GM18951 (cell line): ENCODE data around the gene MRGPRX3.

ENCODE experiments used
- POLR2A ChIP-seq: IDR thresholded peaks from 4 replicates; pipeline ENCODE4 v1.6.1; 2011; ENCODE audit warnings: mild to moderate bottlenecking; ENCODE audit not compliant: insufficient read length, insufficient read depth; ENCODE audit errors: extremely low read depth
- in situ Hi-C: fragments of 300-500 bp; cut with MboI; formaldehyde crosslinking; loops from one replicate; pipeline ENCODE4 v1.12.0; 2022; ENCODE audit warnings: low sequenced_read_pairs, mixed read lengths, inconsistent platforms; ENCODE audit not compliant: unreplicated experiment

The MRGPRX3 gene

DNA sequence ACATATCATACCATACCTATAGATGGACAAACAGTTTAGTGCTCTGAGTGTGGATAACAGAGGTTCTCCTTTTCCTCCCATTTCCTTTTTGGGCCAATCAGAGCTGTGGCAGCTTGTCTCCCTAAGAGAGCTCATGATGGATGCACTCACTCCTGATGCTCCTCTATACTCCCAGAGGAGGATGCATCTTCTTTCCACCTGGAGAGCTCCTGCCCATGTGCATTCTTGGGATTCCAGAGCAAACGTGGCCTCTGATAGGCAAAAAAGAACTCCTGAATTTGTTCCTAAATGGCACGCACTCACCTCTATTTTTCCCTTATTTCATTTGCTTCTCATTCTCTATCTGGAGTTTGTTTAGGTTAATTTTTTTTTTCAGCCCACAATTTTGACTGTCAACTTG, 2.9 kb downstream of the MRGPRX3 start:
- in situ Hi-C loops, result no loop called here
- no peak for TF ChIP-seq POLR2A

DNA sequence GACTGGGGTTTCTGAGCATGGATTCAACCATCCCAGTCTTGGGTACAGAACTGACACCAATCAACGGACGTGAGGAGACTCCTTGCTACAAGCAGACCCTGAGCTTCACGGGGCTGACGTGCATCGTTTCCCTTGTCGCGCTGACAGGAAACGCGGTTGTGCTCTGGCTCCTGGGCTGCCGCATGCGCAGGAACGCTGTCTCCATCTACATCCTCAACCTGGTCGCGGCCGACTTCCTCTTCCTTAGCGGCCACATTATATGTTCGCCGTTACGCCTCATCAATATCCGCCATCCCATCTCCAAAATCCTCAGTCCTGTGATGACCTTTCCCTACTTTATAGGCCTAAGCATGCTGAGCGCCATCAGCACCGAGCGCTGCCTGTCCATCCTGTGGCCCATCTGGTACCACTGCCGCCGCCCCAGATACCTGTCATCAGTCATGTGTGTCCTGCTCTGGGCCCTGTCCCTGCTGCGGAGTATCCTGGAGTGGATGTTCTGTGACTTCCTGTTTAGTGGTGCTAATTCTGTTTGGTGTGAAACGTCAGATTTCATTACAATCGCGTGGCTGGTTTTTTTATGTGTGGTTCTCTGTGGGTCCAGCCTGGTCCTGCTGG, 4.9 kb downstream of the MRGPRX3 start:
- TF ChIP-seq POLR2A, result no peak

DNA sequence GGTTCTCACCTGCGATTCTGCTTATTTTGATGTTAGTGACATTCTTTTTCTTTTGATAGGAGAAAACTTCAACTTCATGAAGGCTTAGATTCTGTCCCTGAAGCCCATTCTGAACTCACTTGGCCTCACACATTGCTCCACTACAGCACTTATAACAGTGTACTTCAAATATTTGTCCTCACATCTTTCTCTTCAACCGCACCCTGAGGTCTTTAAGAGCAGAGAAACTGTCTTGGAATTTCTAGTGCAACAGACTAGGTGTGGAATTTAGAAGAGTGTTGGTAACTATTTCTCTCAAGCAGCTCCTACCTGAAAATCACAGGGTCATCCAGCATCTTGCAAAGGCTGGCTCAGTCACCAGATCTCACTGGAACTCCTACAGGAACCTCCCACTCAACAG, 7.8 kb downstream of the MRGPRX3 start:
- in situ Hi-C loops, result no loop called here
- no peak for TF ChIP-seq POLR2A

More for the DNA sequence above, 4.9 kb downstream of the MRGPRX3 start:
- in situ Hi-C loops, result no loop called here

DNA sequence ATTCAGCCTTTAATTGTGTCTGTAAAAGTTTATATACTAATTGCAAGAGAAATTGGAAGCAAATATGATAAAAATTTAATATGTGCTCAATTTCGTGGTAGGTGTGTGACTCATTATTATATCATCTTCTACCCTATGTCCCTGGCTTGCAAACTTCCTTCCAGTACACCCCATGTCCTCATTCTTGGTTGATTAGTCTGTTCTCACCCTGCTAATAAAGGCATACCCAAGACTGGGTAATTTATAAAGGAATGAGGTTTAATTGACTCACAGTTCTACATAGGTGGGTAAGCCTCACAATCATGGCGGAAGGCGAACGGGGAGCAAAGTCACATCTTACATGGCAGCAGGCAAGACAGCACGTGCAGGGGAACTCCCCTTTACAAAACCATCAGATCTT, 11.9 kb downstream of the MRGPRX3 start:
- no peak for TF ChIP-seq POLR2A
- in situ Hi-C loops, result no loop called here

DNA sequence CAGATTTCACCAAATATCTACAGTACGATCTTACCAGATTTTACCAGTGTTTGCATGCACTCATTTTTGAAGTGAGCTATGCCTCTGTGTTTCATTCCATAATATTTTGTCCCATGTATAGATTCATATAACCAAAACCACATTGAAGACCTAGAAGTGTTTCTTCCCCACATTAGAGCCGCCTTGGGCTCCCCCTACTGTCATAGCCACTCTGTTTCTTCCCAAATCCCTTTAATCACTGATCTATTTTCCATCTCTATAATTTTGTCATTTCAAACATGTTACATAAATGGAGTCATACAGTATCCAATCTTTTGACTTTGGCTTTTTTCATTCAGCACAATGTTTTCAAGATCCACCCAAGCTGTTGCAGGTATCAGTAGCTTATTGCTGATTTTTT, 12.7 kb downstream of the MRGPRX3 start:
- in situ Hi-C loops, result no loop called here
- no peak for TF ChIP-seq POLR2A

DNA sequence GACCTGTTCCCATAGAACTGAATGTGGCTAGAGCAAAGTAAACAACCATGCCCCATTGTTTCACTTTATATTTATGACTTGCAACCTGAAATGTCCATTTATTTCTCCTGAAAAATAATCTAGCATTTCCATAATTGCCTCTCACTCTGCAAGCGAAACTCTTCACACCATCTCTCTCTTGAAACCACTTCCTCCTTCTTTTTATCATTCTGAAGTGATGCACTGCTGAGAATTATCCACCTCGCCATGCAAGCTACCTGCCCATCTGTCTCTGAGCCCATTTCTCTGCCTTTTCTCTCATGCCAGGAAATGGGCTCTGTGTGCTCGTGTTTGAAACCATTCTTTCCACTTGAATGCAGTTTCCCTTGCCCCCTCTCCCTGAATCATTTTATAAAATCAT, 13.5 kb downstream of the MRGPRX3 start:
- TF ChIP-seq POLR2A, result no peak
- in situ Hi-C loops, result no loop called here

DNA sequence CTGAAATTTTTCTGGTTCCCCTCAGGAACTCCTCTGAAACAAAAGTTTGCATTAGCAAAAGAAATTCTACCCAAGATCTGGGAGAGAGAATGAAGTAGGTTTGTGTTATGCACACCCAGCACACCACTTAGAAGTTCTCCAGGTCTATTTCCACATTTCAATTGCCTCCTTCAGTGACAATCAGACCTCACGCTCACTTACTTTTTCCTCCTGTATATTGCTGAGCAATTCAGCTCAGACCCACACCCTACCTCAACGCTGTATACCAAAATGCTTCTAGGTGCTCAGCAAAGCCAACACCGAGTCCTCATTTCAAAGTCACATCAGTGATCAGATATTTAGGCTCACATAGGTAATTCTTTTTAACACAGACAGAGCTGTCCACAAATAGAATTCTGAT, 19.2 kb downstream of the MRGPRX3 start:
- TF ChIP-seq POLR2A, result no peak

DNA sequence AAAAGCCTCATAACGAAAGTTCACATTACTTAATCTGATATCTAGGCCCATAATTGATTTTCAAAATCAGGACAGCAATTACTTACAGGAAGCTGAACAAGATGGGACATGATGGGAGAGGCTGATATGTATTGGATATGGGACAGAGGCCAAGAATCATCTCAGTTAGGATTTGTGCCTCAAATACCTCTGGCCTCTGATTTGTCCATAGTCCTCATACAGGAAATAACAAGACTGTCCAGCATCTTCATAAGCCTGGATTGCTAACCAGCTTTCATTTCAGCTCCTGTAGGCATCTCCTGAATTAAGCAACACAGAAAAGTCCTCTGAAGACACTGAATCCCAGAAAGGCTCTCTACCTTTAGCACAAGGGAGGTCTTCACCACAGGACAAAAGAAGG, 36.0 kb downstream of the MRGPRX3 start:
- in situ Hi-C loops, result no loop called here
- no peak for TF ChIP-seq POLR2A

More for the DNA sequence above, 19.2 kb downstream of the MRGPRX3 start:
- in situ Hi-C loops, result no loop called here

DNA sequence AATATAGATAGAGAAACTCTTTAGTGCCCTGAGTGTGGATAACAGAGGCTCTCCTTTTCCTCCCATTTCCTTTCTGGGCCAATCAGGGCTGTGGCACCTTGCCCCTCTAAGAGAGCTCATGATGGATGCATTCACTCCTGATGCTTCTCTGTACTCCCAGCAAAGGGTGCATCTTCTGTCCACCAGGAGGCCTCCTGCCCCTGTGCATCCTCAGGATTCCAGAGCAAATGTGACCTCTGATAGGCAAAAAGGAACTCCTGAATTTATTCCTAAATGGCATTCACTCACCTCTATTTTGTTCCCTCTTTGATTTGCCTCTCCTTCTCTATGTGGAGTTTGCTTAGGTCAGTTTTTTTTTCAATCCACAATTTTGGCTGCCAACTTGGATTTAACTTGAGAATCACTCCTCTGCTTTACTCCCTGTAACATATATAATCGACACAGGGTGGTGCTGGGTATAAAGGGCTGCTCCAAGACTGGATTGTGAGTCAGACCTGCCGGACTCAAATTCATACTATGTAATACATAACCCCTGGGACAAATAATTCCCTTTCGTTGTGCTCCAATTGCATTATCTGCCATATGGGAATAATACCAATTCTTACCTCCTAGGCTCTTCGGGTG, 39.1 kb downstream of the MRGPRX3 start:
- TF ChIP-seq POLR2A, result no peak
- in situ Hi-C loops, result no loop called here

DNA sequence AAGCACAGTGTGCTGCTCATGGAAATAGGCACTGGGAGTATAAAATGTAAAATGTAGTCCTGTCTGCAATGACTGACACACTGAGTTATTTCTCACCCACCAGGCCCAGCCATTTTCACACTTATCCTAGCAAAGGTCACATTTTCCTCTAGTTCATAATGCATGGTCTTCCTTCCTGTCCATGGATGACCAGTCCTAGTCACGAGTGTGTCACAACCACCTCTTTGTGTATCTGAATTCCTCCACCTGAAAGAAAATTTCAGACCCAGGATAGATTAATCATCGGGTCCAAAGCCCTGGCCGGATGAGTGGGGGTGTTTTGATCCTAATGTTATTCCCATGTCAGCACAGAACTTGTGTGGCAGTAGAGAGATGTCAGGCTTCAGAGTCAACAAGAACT, 40.3 kb downstream of the MRGPRX3 start, which contains the start of gene MRGPRX4:
TSS of gene MRGPRX4 (plus strand) at position 172 of the 400 bp plus-strand sequence. CDS start 420 bp downstream, outside the sequence.
- in situ Hi-C loops, result no loop called here
- no peak for TF ChIP-seq POLR2A

DNA sequence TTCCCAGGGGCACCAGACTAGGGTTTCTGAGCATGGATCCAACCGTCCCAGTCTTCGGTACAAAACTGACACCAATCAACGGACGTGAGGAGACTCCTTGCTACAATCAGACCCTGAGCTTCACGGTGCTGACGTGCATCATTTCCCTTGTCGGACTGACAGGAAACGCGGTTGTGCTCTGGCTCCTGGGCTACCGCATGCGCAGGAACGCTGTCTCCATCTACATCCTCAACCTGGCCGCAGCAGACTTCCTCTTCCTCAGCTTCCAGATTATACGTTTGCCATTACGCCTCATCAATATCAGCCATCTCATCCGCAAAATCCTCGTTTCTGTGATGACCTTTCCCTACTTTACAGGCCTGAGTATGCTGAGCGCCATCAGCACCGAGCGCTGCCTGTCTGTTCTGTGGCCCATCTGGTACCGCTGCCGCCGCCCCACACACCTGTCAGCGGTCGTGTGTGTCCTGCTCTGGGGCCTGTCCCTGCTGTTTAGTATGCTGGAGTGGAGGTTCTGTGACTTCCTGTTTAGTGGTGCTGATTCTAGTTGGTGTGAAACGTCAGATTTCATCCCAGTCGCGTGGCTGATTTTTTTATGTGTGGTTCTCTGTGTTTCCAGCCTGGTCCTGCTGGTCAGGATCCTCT, 41.0 kb downstream of the MRGPRX3 start:
- in situ Hi-C loops, result no loop called here
- TF ChIP-seq POLR2A, result no peak
